ENCODE data around the gene ADCY7. TPM values are rescaled to one million over a fixed set of nuclear protein-coding genes. Genes with fewer than 3 reads are reported as not detected.

Gene ADCY7
- total RNA-seq, 2 donors from 2014 or later, result 8.5 to 17.1 TPM

DNA sequence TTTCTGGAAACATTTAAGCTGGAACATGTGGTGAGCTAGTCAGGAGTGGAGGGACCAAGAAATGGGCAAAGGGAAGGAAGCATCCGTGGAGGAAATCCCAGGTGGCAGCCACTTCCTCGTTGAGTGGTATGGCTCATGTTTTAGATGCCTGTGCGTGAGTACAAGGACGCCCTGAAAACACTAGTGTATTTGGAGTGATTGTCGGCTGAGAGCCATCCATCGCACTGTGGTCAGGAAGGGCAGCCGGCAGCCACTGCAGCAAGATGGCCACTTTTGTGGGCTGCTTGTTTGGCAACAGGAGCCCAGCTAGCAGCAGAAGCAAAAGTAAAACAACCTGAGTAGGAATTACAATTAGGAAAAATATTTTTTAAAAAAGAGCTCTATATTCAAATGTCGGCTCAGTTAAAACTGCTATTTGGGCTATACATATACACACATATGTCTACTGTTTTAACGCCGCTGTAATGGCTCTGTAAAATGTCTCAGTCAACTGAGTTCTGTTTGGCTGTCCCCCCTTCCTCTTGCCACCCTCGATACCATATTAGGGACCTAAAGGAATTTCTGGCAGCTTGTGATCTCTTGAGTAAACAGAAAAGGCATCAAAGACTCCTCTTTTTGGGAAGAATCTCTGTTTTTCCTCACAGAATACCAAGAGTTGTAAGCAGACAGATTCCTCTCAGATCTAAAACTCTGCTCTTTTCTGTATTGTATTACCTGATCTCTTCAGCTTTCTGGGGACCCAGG, 63.3 kb downstream of the ADCY7 start:
- H3K36me3 ChIP-seq, result peaks cover 53% of the 10 kb centered on the region

DNA sequence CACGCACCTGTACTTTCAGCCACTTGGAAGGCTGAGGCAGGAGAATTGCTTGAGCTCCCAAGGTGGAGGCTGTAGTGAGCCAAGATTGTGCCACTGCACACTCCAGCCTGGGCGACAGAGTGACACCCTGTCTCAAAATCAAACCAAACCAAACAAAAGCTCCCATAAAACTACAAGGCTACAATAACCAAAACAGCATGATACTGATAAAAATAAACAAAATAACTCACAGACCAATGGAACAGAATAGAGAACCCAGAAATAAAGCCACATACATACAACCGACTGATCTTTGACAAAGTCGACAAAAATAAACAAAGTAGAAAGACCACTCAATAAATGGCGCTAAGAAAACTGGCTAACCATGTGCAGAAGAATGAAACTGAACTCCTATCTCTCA, 65.2 kb downstream of the ADCY7 start:
- TF ChIP-seq, protein P1, sequence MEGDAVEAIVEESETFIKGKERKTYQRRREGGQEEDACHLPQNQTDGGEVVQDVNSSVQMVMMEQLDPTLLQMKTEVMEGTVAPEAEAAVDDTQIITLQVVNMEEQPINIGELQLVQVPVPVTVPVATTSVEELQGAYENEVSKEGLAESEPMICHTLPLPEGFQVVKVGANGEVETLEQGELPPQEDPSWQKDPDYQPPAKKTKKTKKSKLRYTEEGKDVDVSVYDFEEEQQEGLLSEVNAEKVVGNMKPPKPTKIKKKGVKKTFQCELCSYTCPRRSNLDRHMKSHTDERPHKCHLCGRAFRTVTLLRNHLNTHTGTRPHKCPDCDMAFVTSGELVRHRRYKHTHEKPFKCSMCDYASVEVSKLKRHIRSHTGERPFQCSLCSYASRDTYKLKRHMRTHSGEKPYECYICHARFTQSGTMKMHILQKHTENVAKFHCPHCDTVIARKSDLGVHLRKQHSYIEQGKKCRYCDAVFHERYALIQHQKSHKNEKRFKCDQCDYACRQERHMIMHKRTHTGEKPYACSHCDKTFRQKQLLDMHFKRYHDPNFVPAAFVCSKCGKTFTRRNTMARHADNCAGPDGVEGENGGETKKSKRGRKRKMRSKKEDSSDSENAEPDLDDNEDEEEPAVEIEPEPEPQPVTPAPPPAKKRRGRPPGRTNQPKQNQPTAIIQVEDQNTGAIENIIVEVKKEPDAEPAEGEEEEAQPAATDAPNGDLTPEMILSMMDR (IDR thresholded peaks at IDR 0.05), result no peak
- no peaks in the 10 kb centered on the region for H3K4me1 ChIP-seq
- no peak overlapping the region for H3K4me3 ChIP-seq
- H3K36me3 ChIP-seq, result peaks cover 46% of the 10 kb centered on the region
- H3K27ac ChIP-seq, result no peak overlapping the region
- DNase-seq (ENCODE audit: low spot score), result no peak
- no peaks in the 10 kb centered on the region for H3K27me3 ChIP-seq
- no peaks in the 10 kb centered on the region for H3K9me3 ChIP-seq

More for the DNA sequence above, 63.3 kb downstream of the ADCY7 start:
- no peaks in the 10 kb centered on the region for H3K4me1 ChIP-seq
- no peak overlapping the region for H3K4me3 ChIP-seq
- no peaks in the 10 kb centered on the region for H3K27me3 ChIP-seq
- no peaks in the 10 kb centered on the region for H3K9me3 ChIP-seq
- TF ChIP-seq, protein P1 (IDR thresholded peaks at IDR 0.05), result no peak
- H3K27ac ChIP-seq, result no peak overlapping the region
- DNase-seq (ENCODE audit: low spot score), result no peak

DNA sequence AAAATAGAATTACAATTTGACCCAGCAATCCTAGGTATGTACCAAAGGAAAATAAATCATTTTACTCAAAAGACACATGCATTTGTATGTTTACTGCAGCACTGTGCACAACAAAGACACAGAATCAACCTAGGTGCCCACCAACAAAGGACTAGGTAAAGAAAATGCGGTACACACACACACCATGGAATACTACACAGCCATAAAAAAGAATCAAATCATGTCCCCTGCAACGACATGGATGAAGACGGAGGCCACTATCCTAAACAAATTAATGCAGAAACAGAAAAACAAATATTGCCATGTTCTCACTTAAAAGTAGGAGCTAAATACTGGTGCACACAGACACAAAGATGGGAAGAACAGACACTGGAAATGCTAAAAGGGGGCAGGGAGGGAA, 66.2 kb downstream of the ADCY7 start:
- H3K9me3 ChIP-seq, result no peaks in the 10 kb centered on the region
- TF ChIP-seq, protein P1 (IDR thresholded peaks at IDR 0.05), result no peak
- H3K4me1 ChIP-seq, result peaks cover 0 to 1% of the 10 kb centered on the region in 2 donors
- H3K36me3 ChIP-seq, result peaks cover 36% of the 10 kb centered on the region
- H3K27ac ChIP-seq, result no peak overlapping the region
- no peak overlapping the region for H3K4me3 ChIP-seq
- no peaks in the 10 kb centered on the region for H3K27me3 ChIP-seq
- DNase-seq (ENCODE audit: low spot score), result no peak

DNA sequence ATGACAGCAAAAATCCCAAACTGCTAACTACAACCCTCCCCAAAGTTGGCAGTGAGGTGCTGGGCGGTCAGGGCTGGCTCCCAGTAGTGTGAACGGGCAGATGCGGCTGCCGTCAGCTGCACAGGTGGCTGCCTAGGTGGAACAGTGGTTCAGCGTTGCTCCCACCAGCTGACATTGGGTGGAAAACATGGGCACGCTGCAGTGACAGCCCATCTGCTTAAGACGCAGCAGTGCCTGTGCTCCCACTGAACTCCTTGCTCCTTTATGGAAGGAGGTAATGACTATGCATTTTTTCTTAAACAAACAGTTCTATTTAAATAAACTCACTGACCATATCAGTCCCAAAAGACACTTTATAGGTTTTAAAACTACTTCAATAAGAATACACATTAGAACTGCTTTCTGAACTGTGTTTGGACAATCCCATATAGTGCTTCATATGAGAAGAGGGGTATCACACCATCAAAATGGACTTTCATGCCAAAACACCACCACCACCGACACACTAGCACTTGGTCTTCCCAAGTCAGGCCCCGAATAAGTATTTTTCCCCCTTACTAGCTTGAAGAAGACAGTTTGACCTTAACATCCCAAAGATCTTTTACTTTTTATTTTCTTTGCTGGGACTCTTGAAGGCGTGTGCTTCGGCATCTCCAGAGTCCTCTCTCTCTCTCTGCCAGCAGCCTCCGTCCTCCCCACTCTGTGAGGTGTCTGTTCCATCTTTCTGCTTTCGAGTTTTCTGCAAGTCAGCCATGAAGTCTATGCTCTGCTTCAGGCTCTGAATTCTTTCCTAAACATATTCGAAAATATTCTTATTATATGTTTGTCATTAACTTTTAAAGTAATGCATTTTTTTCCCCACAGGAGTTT, 68.0 kb downstream of the ADCY7 start:
- TF ChIP-seq, protein P1 (IDR thresholded peaks at IDR 0.05), result no peak
- Histone ChIP-seq H3K4me3 (no peak overlapping the region), H3K9me3 (no peaks in the 10 kb centered on the region), H3K27ac (no peak overlapping the region), H3K27me3 (no peaks in the 10 kb centered on the region), H3K36me3 (peaks cover 34% of the 10 kb centered on the region), H3K4me1 (peaks cover 0 to 10% of the 10 kb centered on the region in 2 donors)
- no peak for DNase-seq (ENCODE audit: low spot score)

DNA sequence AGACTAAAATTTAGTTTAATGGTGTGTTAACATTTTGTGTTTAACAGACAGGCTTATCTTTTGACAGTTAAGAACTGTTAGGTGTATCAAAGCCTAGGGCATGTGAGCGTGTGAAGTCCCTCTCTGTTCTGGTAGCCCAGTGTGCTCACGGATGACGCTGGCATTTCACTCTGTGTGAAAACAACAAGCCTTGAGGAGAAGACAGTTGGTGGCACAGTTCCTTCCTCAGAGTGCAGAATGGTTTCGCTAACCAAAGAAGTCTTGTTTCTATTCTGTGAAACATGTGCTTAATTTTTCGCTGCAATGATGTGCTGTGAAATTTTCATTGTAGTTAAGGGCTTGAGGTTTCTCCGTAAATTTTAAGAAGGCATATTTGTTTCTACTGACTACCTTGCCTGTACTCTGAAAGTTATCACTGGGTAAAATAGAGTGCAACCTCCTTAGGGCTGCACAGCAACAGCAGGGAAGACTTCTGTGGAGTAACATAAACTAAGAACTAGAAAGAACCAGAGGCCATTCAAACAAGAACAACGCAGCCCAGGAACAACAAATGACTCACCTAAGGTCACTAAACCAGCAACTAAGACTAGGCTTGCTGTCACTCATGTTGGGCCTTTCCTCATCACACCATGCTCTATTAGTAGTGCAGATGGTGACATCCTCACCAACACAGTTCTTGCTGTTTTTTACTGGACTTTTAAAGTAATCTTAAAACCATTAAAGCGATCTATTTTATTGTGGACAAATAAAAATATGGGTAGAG, 69.0 kb downstream of the ADCY7 start:
- H3K9me3 ChIP-seq, result no peaks in the 10 kb centered on the region
- no peak for DNase-seq (ENCODE audit: low spot score)
- H3K27me3 ChIP-seq, result no peaks in the 10 kb centered on the region
- H3K4me1 ChIP-seq, result peaks cover 0 to 10% of the 10 kb centered on the region in 2 donors
- peaks cover 36% of the 10 kb centered on the region for H3K36me3 ChIP-seq
- no peak overlapping the region for H3K4me3 ChIP-seq
- H3K27ac ChIP-seq, result no peak overlapping the region
- TF ChIP-seq, protein P1 (IDR thresholded peaks at IDR 0.05), result no peak
